ENCODE data around the gene RAD9B.
"Not testable (repeated sequence)": the region's sequence is repeated elsewhere in the genome, so short reads cannot be mapped to it uniquely, and the experiment has no call there.

The RAD9B gene

DNA sequence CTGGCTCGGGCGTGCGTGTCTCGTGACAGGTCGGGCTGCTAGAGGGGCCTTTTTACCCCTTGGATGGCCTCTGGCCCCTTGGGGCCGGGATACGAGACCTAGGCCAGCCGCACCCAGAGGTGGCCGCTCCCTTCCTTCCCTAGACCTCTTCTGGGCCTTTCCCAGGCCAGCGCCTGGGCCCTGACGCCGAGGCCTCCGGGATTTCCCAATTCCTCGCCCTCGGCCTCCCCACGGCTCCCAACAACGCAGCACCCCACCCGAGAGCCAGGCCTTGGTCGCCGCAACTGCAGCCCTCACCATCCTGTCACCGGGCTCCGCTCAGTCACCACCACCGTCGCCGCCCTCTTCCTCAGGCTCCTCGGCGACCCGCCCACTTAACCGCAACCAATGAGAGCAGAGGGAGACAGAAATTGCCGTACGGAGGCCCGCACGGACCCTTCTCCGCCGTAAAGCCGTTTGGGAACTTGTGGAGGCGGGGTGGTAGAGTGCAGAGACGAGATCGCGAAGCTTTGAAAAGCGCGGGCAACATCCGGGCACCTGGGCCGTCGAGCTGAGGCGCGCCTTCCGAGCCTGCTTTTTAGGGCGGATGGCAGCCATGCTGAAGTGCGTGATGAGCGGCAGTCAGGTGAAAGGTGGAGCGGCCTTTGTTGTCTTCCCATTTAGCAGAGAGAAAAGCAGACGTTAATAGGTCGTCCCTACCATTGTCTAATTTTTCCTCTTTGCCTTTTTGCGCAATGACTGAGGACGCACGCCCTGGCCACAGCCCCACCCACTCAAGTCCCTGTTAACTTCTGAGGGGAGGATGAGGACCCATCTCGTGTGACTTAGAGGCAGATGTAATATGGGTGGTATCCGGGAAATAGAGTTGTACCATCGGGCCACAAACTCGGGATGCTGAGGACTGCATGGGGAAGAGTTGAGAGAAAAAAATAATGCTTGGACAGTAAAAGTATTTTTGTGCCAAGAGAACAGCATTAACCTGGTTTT lies at the start of gene RAD9B, which contains the start of gene VPS29:
RAD9B (plus strand) TSS at position 580 of the 987 bp plus-strand sequence; CDS start at position 587, 7 bp downstream.
VPS29 (minus strand) TSS at position 360 of the 987 bp plus-strand sequence; CDS start at position 300, 60 bp downstream.
- DNase-seq (ENCODE audit: low read depth in 3 of 3) = peak; percentile 92 to 97 (median 96)

DNA sequence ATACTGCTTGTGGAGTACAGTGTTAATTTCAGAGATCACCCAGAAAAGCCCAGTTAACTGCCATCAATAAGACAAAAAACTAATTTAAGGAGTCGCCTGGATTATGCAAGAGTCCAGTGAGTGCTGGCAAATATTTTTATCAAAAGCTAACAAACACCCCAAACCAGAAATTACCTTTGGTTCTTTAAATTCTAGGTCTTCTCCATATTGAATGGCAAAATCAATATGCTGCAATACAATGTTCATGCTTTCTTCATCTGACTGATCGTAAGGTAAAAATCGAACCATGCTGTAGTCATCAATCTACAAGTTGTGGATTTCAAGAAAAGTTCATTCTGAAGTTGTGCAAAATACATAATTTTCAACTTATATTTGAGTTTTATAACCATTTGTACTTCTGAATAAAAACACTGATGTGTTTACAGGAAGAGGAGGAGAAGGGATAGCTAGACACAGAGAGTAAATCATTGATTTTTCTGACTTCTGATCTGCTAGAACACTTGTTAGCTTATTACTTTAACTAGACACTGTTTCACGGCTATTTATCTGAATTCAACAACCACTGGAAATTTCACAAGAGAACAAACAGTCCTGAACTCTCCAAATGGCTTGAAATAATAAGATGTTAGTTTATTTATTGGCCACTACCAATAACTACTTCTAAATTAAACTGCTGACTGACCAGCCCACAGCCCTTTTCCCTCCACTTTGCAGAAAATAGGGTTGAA lies 48.4 kb upstream of the RAD9B start:
- DNase-seq (ENCODE audit: low read depth in 3 of 3) = no peak

DNA sequence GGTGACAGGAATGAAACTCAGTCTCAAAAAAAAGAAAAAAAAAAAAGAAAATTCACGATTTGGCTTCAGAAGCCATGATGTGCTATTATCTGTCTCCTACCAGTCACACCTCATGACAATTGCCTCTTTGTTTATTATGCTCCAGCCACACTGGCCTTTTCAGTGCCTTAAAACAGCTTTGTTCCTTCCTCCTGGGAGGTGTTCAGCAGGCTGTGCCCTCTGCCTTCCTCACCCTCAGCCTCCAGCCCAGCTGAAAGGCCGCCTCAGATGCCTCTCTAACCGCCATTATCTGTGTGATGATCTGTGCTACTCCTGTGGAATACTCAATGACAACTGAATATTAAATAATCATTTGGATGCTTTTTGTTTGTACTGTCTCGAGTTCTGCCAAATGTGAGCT lies 43.4 kb upstream of the RAD9B start:
- no peak for DNase-seq (ENCODE audit: low read depth in 3 of 3)

DNA sequence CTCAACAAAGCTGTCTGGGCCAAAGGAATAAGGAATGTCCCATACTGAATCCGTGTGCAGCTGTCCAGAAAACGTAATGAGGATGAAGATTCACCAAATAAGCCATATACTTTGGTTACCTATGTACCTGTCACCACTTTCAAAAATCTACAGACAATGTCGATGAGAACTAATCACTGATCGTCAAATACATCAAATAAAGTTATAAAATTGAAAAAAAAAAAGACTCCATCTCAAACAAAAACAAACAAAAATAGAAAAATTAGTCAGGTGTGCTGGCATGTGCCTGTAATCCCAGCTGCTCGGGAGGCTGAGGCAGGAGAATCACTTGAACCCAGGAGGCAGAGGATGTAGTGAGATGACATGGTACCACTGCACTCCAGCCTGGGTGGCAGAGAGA lies 40.9 kb upstream of the RAD9B start:
- DNase-seq (ENCODE audit: low read depth in 3 of 3) = not testable (repeated sequence)

DNA sequence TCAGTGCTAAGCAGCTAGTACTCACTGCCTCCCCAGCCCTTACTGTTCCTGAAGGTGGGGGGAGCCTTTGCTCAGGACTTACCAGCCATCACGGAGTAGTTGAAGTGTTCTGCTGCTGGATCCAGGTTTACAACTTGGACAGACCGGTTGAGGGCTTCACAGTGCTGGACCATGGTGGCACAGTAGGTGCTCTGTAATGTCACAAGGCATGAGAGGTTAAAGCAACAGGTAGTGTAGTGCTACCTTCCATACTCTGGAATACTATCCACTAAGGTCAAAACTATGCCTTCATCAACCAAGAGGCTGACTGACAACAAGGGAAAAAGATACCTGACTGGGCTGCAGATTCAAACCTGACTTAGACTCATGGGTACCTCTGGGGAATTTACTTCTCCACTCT lies 37.1 kb upstream of the RAD9B start:
- DNase-seq (ENCODE audit: low read depth in 3 of 3) = no peak

DNA sequence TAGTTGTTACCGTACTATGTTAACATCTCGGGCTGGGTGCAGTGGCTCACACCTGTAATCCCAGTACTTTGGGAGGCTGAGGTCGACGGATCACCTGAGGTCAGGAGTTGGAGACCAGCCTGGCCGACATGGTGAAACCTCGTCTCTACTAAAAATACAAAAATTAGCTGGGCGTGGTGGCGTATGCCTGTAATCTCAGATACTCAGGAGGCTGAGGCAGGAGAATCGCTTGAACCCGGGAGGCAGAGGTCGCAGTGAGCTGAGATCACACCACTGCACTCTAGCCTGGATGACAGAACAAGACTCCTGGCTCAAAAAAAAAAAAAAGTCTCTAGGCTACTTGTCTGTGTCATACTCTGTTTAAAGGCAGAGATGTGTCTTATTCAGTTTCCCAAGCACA lies 36.4 kb upstream of the RAD9B start:
- DNase-seq (ENCODE audit: low read depth in 3 of 3) = not testable (repeated sequence)

DNA sequence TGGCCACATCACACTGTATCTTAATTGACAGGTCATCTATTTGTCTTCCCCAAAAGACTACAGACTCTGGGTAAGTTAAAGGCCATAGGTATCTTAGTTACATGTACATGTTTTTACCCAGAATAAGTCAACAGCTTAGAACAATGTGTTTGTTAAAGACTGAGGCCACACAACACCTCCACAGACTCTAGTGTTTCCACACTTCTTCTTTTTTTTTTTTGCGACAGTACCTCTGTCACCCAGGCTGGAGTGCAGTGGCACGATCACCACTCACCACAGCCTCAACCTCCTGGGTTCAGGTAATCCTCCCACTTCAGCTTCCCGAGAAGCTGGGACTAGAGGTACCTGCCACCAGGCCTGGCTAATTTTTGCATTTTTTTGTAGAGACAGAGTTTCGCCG lies 35.3 kb upstream of the RAD9B start:
- no peak for DNase-seq (ENCODE audit: low read depth in 3 of 3)

DNA sequence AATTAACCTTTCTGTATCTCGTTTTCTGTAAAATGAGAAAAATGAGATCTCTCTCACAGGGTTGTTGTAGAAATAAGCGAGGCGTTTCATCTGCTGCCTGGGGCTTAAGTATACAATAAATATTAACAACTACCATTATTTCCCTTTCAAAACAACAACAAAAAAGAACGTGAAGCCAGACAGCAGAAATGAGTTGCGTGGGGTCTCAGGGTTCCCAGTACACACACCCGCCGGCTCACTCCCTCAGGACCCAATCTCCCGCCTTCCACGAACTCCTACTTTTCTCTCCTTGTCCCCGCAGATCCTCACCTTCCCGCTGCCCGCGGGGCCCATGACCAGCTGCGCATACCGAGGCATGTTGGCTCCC lies 34.3 kb upstream of the RAD9B start:
- DNase-seq (ENCODE audit: low read depth in 3 of 3) = no peak

DNA sequence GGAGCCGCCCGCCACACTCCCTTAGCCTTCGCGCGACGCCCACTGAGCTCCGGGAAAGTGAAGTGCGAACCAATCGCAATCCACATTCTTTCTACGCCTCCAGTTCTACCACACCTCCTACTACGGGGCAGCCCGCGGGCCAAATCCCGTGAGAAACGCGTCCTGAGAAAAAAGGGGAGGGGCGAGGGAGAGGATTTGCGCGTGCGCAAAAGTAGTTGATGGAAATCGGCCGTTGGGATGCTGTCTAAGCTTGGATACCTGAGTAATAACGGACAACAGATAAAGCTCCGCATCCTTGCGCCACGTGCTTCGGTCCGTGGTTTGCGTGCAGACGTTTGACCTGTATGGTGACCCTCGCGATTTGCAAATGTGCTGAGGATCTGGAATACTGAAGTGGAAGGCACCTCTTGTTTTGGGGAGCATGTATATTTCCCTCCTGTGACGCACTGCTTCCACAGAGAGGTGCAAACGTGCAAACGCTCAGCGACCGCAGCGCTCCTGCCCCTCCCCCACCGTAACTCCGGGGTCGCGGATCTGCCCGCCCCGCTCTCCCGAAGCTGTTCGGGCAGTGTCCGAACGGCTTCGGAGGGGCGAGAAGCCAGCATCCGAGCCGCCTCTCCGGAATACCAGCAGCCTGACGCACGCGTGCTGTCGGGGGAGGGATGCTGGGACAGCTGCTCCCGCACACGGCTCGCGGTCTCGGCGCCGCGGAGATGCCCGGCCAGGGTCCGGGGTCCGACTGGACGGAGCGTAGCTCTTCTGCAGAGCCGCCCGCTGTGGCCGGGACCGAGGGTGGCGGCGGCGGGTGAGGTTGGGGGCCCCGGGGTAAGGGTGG lies 33.7 kb upstream of the RAD9B start, which contains the start of the genes FAM216A and GPN3:
FAM216A (plus strand) TSS at position 632 of the 835 bp plus-strand sequence; CDS start at position 663, 31 bp downstream.
GPN3 (minus strand) TSS at position 44 of the 835 bp plus-strand sequence. CDS start 54 bp downstream, outside the sequence.
- peak; percentile 80 to 91 (median 90) for DNase-seq (ENCODE audit: low read depth in 3 of 3)

DNA sequence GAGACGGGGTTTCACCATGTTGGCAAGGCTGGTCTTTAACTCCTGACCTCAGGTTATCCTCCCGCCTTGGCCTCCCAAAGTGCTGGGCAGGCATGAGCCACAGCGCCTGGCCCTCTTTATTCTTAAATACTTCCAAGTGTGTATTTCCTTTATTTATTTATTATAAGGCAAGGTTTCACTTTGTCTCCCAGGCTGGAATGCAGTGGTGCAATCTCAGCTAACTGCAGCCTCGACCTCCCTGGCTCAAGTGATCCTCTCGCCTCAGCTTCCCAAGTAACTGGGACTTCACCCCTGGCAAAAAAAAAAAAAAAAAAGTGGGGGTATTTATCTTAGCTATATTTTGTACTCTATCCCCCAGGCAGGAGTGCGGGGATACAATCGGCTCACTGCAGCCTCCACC lies 26.7 kb upstream of the RAD9B start:
- no peak for DNase-seq (ENCODE audit: low read depth in 3 of 3)

DNA sequence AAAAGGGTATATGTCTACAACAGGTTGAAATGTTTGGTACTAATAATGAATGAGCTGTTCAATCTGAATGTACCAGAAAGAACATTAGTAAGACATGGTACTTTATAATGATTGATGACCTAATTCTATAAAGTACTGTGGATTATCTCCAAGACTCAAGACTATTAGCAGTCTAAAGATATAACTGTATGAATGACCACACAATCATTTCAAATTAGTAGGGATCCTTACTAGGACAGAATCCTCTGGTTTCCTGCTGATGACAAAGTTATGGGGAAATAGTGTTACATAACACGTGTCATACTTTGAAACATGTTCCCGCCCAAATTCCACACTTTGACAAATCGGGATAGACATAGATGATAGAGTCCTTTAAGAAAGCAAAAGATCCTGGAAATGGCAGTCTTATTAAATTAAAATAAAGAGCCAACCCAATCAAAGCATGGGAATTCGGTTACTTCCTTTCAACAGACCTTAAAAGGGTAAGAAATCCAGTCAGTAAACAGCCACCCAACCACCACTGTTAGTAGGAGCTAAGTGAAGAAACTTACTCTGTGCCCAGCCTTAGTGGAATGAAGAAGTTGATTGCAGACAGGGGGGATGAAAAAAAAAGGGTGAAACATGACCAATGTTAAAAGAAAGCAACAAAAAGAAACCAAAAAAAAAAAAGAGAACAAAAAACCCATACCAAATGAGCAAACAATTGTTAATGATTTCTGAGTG lies 3.0 kb upstream of the RAD9B start:
- DNase-seq (ENCODE audit: low read depth in 3 of 3) = no peak

DNA sequence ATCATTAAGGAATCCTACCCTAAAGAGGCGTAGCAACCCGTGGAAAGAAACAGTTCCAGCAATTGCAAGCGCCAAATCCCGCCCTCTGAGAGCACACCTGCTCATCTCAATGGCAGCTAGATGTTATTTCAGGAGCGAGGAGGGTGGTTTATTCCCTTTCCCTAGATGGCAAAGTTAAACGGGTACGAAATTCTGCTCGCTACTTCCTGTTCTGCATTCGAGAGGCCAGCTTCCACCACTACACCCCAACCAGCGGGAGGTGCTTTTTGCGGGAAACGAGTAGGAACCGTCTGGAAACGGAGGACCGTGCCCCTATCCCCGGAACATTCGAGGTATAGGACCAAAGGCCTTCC lies 756 bp upstream of the RAD9B start:
- DNase-seq (ENCODE audit: low read depth in 3 of 3) = peak in 1 of 3 experiments; percentile 2

DNA sequence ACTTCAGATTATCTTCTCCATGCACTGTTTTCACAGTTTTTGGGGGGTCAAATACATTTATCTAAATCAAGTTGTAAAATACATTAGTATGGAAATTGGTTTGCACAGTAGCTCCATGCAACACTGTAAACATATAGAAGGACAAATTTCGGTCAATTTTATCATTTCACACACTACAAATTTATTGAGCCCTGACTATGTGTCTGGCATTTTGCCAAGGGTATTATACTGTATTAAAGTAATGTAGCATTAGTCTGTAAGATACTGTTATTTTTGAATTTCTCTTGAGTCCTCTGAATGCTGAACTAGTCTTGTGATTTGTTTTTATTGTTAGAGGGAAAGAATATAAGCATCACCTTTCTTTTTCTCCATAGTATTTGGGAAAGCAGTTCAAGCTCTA lies 1.3 kb downstream of the RAD9B start:
- DNase-seq (ENCODE audit: low read depth in 3 of 3) = no peak

DNA sequence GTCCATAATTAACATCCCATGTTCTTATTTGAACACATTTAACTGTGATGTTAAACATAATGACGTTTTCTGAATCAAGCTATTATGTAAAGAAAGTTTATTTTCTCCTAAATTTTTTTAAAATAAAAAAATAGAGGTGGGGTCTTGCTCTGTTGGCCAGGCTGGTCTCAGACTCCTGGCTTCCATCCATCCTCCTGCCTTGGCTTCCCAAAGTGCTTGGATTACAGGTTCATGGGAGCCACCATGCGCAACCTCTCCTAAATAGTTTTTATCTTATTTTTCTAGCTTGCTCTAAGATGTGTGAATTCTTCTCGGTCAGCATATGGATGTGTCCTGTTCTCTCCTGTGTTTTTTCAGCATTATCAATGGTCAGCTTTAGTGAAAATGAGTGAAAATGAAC lies 3.2 kb downstream of the RAD9B start:
- no peak for DNase-seq (ENCODE audit: low read depth in 3 of 3)

DNA sequence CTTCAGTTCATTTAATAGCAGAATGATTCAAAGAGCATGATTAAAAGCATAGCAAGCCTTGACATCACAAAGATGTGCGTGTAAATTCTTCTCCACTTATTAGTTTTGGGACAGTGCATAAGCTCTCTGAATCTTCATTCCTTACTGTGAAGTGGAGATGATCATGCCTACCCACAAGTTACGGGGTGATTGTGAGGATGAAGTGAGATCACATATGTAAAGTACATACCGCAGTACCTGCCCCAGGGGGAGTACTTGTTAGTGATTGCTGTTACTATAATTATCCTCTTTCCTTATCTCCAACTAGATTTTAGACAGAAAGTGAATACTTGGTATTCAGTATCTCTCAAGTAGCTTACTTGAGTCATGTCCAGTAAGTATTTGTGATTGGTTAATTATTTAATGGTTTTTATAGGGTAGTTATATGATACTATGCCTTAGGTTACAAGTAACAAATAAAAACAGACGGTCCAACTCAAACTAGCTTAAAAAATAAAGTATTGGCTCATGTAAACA lies 6.0 kb downstream of the RAD9B start:
- no peak for DNase-seq (ENCODE audit: low read depth in 3 of 3)

DNA sequence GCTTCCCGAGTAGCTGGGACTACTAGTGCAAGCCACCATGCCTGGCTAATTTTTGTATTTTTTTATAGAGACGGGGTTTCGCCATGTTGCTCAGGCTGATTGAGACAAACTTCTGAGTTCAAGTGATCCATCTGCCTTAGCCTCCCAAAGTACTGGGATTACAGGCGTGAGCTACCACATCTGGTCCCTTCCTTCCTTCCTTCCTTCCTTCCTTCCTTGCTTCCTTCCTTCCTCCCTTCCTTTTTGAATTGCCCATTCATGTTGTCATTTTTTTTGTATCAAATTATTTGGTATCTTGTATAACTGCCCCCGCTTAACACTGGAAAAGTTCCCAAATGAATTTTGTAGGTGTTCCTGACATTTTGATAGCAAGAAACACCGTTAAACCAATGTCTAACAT lies 11.7 kb downstream of the RAD9B start:
- DNase-seq (ENCODE audit: low read depth in 3 of 3) = no peak

DNA sequence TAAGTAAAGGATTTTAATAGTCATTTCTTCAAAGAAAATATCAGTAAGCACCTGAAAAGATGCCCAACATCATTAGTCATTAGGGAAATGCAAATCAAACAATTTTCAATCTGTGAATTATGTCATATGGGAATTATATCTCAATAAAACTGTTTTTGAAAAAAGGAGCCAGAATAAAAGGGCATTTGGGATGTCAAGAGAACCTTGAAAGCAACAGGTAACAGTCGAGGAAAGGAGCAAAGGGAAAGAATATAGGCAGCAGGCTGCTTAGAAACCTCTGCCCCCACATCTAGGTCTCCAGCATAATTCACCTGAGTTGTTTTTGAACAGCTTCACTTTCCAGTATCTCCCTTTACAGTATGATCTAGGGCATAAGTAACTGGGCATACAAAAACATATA lies 12.2 kb downstream of the RAD9B start:
- DNase-seq (ENCODE audit: low read depth in 3 of 3) = no peak

DNA sequence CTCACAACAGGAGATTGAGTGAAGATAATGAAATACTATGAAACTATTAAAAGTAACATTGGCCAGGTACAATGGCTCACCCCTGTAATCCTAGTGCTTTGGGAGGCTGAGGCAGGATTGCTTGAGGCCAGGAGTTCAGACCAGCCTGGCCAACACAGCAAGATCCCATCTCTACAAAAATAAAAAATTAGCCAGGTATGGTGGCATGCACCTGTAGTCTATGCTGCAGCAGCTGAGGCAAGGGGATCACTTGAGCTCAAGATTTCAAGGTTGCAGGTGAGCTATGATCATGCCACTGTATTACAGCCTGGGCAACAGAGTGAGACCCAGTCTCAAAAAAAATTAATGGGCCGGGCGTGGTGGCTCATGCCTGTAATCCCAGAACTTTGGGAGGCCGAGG lies 14.9 kb downstream of the RAD9B start:
- DNase-seq (ENCODE audit: low read depth in 3 of 3) = no peak

DNA sequence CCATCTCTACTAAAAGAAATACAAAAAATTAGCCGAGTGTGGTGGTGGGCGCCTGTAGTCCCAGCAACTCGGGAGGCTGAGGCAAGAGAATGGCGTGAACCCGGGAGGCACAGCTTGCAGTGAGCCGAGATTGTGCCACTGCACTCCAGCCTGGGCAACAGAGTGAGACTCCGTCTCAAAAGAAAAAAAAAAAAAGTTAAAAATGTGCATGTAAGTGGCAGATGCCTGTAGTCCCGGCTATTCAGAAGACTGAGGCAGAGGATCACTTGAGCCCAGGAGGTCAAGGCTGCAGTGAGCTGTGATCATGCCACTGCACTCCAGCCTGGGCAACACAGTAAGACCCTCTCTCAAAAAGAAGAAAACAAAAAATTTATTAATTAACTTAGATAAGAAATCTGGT lies 15.9 kb downstream of the RAD9B start:
- DNase-seq (ENCODE audit: low read depth in 3 of 3) = not testable (repeated sequence)

DNA sequence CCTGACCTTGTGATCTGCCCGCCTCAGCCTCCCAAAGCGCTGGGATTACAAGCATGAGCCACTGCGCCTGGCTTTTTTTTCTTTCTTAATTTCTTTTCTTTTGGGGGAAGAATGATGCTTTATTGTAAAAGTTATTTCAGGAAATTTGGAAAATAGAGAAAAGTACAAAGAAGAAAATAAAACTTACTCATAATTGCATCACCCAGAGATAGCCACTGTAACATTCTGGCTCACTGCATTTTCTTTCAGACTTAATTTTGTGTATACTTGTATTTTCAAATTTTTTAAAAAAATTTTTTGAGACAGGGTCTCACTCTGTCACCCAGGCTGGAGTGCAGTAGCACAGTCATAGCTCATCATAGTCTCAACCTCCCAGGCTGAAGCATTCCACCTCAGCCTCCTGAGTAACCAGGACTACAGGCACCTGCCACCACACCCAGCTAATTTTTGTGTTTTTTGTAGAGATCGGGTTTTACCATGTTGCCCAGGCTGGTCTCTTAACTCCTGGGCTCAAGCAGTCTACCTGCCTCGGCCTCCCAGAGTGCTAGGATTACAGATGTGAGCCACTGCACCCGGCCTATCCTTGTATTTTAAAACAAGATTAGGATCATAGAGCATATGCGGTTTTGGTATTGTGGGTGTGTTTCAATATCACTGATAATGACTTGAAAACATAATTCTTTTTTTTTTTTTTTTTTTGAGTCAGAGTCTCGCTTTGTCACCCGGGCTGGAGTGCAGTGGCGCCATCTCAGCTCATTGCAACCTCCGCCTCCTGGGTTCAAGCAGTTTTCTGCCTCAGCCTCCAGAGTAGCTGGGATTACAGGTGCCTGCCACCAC lies 19.0 kb downstream of the RAD9B start:
- DNase-seq (ENCODE audit: low read depth in 3 of 3) = not testable (repeated sequence)

Data from stimulated activated CD4-positive, alpha-beta T cell treated with anti-CD3 and anti-CD28 coated beads, TNF-alpha, amount 100 ng/mL, for 4 hours (primary cell).